Fibroblast of lung (primary cell): ENCODE results near the gene ERCC8.

Experiments used
- CTCF ChIP-seq, 2 donors: IDR thresholded peaks in 1 of 2; conservative IDR thresholded peaks in 1 of 2; 1 replicate in 1 of 2; 2 replicates in 1 of 2; pipeline ENCODE4 v1.5.1; 2011 to 2012; ENCODE audit warnings: low read length in 2 of 2, control low read depth in 1 of 2, inconsistent platforms in 1 of 2, low read depth in 1 of 2, mild to moderate bottlenecking in 1 of 2
- EZH2 ChIP-seq: IDR thresholded peaks from 2 replicates; pipeline ENCODE4 v1.5.1; 2012; ENCODE audit warnings: low read length, control low read depth, mild to moderate bottlenecking; ENCODE audit errors: missing control alignments

- no peak for TF ChIP-seq CTCF (conservative IDR thresholded peaks at IDR 0.05 in 1 of 2, IDR thresholded peaks at IDR 0.05 in 1 of 2; ENCODE audit: low read depth in 1 of 2, low read length in 2 of 2)
- TF ChIP-seq EZH2 = no peak
Observed at GRCh38 chr5:60961685-60962084, 16.8 kb upstream of the ERCC8 start.
